ENCODE data around the gene RFTN1.

The RFTN1 gene

GRCh38 chr3:16412192-16412800 lies 101.2 kb downstream of the RFTN1 start:
- Histone ChIP-seq H2BK12ac (ENCODE audit: low read length) (no peak overlapping the region), H3K27ac (replicated peaks; ENCODE audit: low read length) (no peak overlapping the region), H3K4me3 (ENCODE audit: low read length in 2 of 2) (no peak overlapping the region), H3K9me3 (replicated peaks in 1 of 2; ENCODE audit: control insufficient read depth in 2 of 2, insufficient read depth in 1 of 2, low read depth in 1 of 2, low read length in 2 of 2) (no peaks in the 10 kb centered on the region), H4K91ac (ENCODE audit: low read depth, low read length, poor library complexity) (no peak overlapping the region), H3K36me3 (replicated peaks in 1 of 2; ENCODE audit: control insufficient read depth in 2 of 2, insufficient read depth in 2 of 2, low read length in 2 of 2) (no peaks in the 10 kb centered on the region), H3K4me2 (ENCODE audit: insufficient read depth, low read length, poor library complexity, severe bottlenecking) (no peak overlapping the region), H2BK15ac (ENCODE audit: low read length) (no peak overlapping the region), H2AK5ac (ENCODE audit: low read depth, low read length) (no peak overlapping the region), H2AFZ (ENCODE audit: low read length) (no peak overlapping the region), H4K8ac (ENCODE audit: low read depth, low read length) (no peak overlapping the region), H2BK5ac (ENCODE audit: low read length) (no peak overlapping the region), H3K9ac (ENCODE audit: low read depth, low read length, poor library complexity) (no peak overlapping the region), H3K4me1 (ENCODE audit: control insufficient read depth in 2 of 2, insufficient read depth in 1 of 2, low read depth in 1 of 2, low read length in 2 of 2) (peaks cover 0 to 10% of the 10 kb centered on the region in 2 donors), H3K14ac (ENCODE audit: low read length) (no peak overlapping the region), H3K18ac (ENCODE audit: low read length) (no peak overlapping the region), H3K4ac (ENCODE audit: low read length) (no peak overlapping the region), H2BK120ac (ENCODE audit: low read depth, low read length) (no peak overlapping the region), H3K79me1 (ENCODE audit: low read depth, low read length) (no peaks in the 10 kb centered on the region), H3K27me3 (ENCODE audit: control insufficient read depth in 3 of 3, insufficient read depth in 3 of 3, low read depth in 1 of 3, low read length in 3 of 3) (no peaks in the 10 kb centered on the region), H3K23ac (ENCODE audit: low read depth, low read length, poor library complexity) (no peak overlapping the region)
- WGBS, 2 donors (ENCODE audit: extremely low coverage in 2 of 2, insufficient read length in 2 of 2, insufficient replicate concordance in 1 of 2): no CpG with 5 or more reads among the region's 1 CpG
- no peak for DNase-seq (ENCODE audit: low spot score)

GRCh38 chr3:16411441-16411840 lies 102.1 kb downstream of the RFTN1 start:
- Histone ChIP-seq H2AK5ac (ENCODE audit: low read depth, low read length) (no peak overlapping the region), H3K23ac (ENCODE audit: low read depth, low read length, poor library complexity) (no peak overlapping the region), H2BK120ac (ENCODE audit: low read depth, low read length) (no peak overlapping the region), H3K79me1 (ENCODE audit: low read depth, low read length) (no peaks in the 10 kb centered on the region), H3K4me2 (ENCODE audit: insufficient read depth, low read length, poor library complexity, severe bottlenecking) (no peak overlapping the region), H3K4ac (ENCODE audit: low read length) (no peak overlapping the region), H4K91ac (ENCODE audit: low read depth, low read length, poor library complexity) (no peak overlapping the region), H2AFZ (ENCODE audit: low read length) (no peak overlapping the region), H4K8ac (ENCODE audit: low read depth, low read length) (no peak overlapping the region), H3K18ac (ENCODE audit: low read length) (no peak overlapping the region), H3K4me3 (ENCODE audit: low read length in 2 of 2) (no peak overlapping the region), H2BK12ac (ENCODE audit: low read length) (no peak overlapping the region), H3K4me1 (ENCODE audit: control insufficient read depth in 2 of 2, insufficient read depth in 1 of 2, low read depth in 1 of 2, low read length in 2 of 2) (peaks cover 0 to 12% of the 10 kb centered on the region in 2 donors), H3K27ac (replicated peaks; ENCODE audit: low read length) (no peak overlapping the region), H2BK5ac (ENCODE audit: low read length) (no peak overlapping the region), H3K36me3 (replicated peaks in 1 of 2; ENCODE audit: control insufficient read depth in 2 of 2, insufficient read depth in 2 of 2, low read length in 2 of 2) (no peaks in the 10 kb centered on the region), H3K27me3 (ENCODE audit: control insufficient read depth in 3 of 3, insufficient read depth in 3 of 3, low read depth in 1 of 3, low read length in 3 of 3) (no peaks in the 10 kb centered on the region), H3K9me3 (replicated peaks in 1 of 2; ENCODE audit: control insufficient read depth in 2 of 2, insufficient read depth in 1 of 2, low read depth in 1 of 2, low read length in 2 of 2) (no peaks in the 10 kb centered on the region), H2BK15ac (ENCODE audit: low read length) (no peak overlapping the region), H3K9ac (ENCODE audit: low read depth, low read length, poor library complexity) (no peak overlapping the region), H3K14ac (ENCODE audit: low read length) (no peak overlapping the region)
- DNase-seq (ENCODE audit: low spot score): no peak
- WGBS, 2 donors (ENCODE audit: extremely low coverage in 2 of 2, insufficient read length in 2 of 2, insufficient replicate concordance in 1 of 2): no CpG with 5 or more reads among the region's 2 CpGs

GRCh38 chr3:16410659-16411058 lies 102.8 kb downstream of the RFTN1 start:
- no peak for DNase-seq (ENCODE audit: low spot score)
- WGBS, 2 donors (ENCODE audit: extremely low coverage in 2 of 2, insufficient read length in 2 of 2, insufficient replicate concordance in 1 of 2): no CpG with 5 or more reads among the region's 3 CpGs
- Histone ChIP-seq H3K4me2 (ENCODE audit: insufficient read depth, low read length, poor library complexity, severe bottlenecking) (no peak overlapping the region), H3K79me1 (ENCODE audit: low read depth, low read length) (no peaks in the 10 kb centered on the region), H2AK5ac (ENCODE audit: low read depth, low read length) (peak overlapping the region; percentile 41), H3K18ac (ENCODE audit: low read length) (no peak overlapping the region), H2BK120ac (ENCODE audit: low read depth, low read length) (no peak overlapping the region), H3K23ac (ENCODE audit: low read depth, low read length, poor library complexity) (no peak overlapping the region), H3K9ac (ENCODE audit: low read depth, low read length, poor library complexity) (no peak overlapping the region), H3K14ac (ENCODE audit: low read length) (no peak overlapping the region), H4K8ac (ENCODE audit: low read depth, low read length) (no peak overlapping the region), H2BK5ac (ENCODE audit: low read length) (no peak overlapping the region), H2BK15ac (ENCODE audit: low read length) (no peak overlapping the region), H3K9me3 (replicated peaks in 1 of 2; ENCODE audit: control insufficient read depth in 2 of 2, insufficient read depth in 1 of 2, low read depth in 1 of 2, low read length in 2 of 2) (no peaks in the 10 kb centered on the region), H2BK12ac (ENCODE audit: low read length) (no peak overlapping the region), H4K91ac (ENCODE audit: low read depth, low read length, poor library complexity) (no peak overlapping the region), H2AFZ (ENCODE audit: low read length) (peak overlapping the region; percentile 11), H3K4ac (ENCODE audit: low read length) (no peak overlapping the region), H3K27me3 (ENCODE audit: control insufficient read depth in 3 of 3, insufficient read depth in 3 of 3, low read depth in 1 of 3, low read length in 3 of 3) (no peaks in the 10 kb centered on the region), H3K27ac (replicated peaks; ENCODE audit: low read length) (no peak overlapping the region), H3K4me3 (ENCODE audit: low read length in 2 of 2) (no peak overlapping the region), H3K36me3 (replicated peaks in 1 of 2; ENCODE audit: control insufficient read depth in 2 of 2, insufficient read depth in 2 of 2, low read length in 2 of 2) (no peaks in the 10 kb centered on the region), H3K4me1 (ENCODE audit: control insufficient read depth in 2 of 2, insufficient read depth in 1 of 2, low read depth in 1 of 2, low read length in 2 of 2) (peaks cover 3 to 16% of the 10 kb centered on the region in 2 donors)

GRCh38 chr3:16409032-16409431 lies 104.5 kb downstream of the RFTN1 start:
- H3K27me3 ChIP-seq (ENCODE audit: control insufficient read depth in 3 of 3, insufficient read depth in 3 of 3, low read depth in 1 of 3, low read length in 3 of 3): no peaks in the 10 kb centered on the region
- H3K9me3 ChIP-seq (replicated peaks in 1 of 2; ENCODE audit: control insufficient read depth in 2 of 2, insufficient read depth in 1 of 2, low read depth in 1 of 2, low read length in 2 of 2): no peaks in the 10 kb centered on the region
- H3K4me1 ChIP-seq (ENCODE audit: control insufficient read depth in 2 of 2, insufficient read depth in 1 of 2, low read depth in 1 of 2, low read length in 2 of 2): peaks cover 3 to 21% of the 10 kb centered on the region in 2 donors
- no peak overlapping the region for H4K8ac ChIP-seq (ENCODE audit: low read depth, low read length)
- no peak overlapping the region for H3K27ac ChIP-seq (replicated peaks; ENCODE audit: low read length)
- H4K91ac ChIP-seq (ENCODE audit: low read depth, low read length, poor library complexity): no peak overlapping the region
- no peak overlapping the region for H3K23ac ChIP-seq (ENCODE audit: low read depth, low read length, poor library complexity)
- no peak overlapping the region for H2BK15ac ChIP-seq (ENCODE audit: low read length)
- H2BK12ac ChIP-seq (ENCODE audit: low read length): no peak overlapping the region
- no peak for DNase-seq (ENCODE audit: low spot score)
- no peaks in the 10 kb centered on the region for H3K79me1 ChIP-seq (ENCODE audit: low read depth, low read length)
- H2BK120ac ChIP-seq (ENCODE audit: low read depth, low read length): no peak overlapping the region
- WGBS, 2 donors (ENCODE audit: extremely low coverage in 2 of 2, insufficient read length in 2 of 2, insufficient replicate concordance in 1 of 2): no CpG with 5 or more reads among the region's 6 CpGs
- H2AFZ ChIP-seq (ENCODE audit: low read length): no peak overlapping the region
- no peak overlapping the region for H3K18ac ChIP-seq (ENCODE audit: low read length)
- H3K36me3 ChIP-seq (replicated peaks in 1 of 2; ENCODE audit: control insufficient read depth in 2 of 2, insufficient read depth in 2 of 2, low read length in 2 of 2): no peaks in the 10 kb centered on the region
- no peak overlapping the region for H2AK5ac ChIP-seq (ENCODE audit: low read depth, low read length)
- no peak overlapping the region for H3K4me2 ChIP-seq (ENCODE audit: insufficient read depth, low read length, poor library complexity, severe bottlenecking)
- H3K4me3 ChIP-seq (ENCODE audit: low read length in 2 of 2): no peak overlapping the region
- H3K9ac ChIP-seq (ENCODE audit: low read depth, low read length, poor library complexity): no peak overlapping the region
- no peak overlapping the region for H3K14ac ChIP-seq (ENCODE audit: low read length)
- no peak overlapping the region for H3K4ac ChIP-seq (ENCODE audit: low read length)
- no peak overlapping the region for H2BK5ac ChIP-seq (ENCODE audit: low read length)

Data from neuronal stem cell (in vitro differentiated cells).